ENCODE data around the gene TRABD. TPM values are rescaled to one million over a fixed set of nuclear protein-coding genes. Genes with fewer than 3 reads are reported as not detected.

Gene TRABD
- polyA plus RNA-seq, 1 of the 3 experiments (the other 2 are of a cell fraction): 50.6 TPM

DNA sequence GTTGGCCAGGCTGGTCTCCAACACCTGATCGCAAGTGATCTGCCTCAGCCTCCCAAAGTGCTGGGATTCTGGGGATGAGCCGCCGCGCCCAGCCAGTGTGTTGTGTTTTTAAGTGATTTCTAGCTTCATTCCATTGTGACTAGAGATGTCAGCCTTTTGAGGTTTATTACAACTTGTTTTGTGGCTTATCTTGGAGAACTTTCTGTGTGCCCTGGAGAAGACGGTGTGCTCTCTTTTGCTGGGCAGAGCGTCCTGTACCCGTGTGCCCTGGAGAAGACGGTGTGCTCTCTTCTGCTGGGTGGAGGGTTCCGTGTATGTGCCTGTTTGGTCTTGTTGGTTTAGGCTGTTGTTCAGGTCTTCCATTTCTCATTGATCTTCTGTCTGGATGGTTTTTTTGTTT is 27.6 kb downstream of the TRABD start:
- H3K4me2 ChIP-seq: no peak overlapping the region
- H4K20me1 ChIP-seq (ENCODE audit: insufficient read depth): peaks cover 21% of the 10 kb centered on the region; the same call in 1 of the 2 replicates
- DNase-seq: no peak
- no peaks in the 10 kb centered on the region for H3K9me2 ChIP-seq
- ChIA-PET POLR2A (no interaction called here), CTCF (interaction anchor here (0.7 to 1.7 kb wide), 3 partner anchors 8 to 131 kb away, joined by 4 read pairs; no protein-coding TSS in a partner anchor)
- H3K79me2 ChIP-seq (ENCODE audit: insufficient read depth): peaks cover 32% of the 10 kb centered on the region
- WGBS (ENCODE audit: low lambda C conversion rate): 99% methylated on average over 9 of the region's 9 CpGs
- no peaks in the 10 kb centered on the region for H3K27me3 ChIP-seq (ENCODE audit: insufficient read depth)
- H3K9me3 ChIP-seq: no peaks in the 10 kb centered on the region
- no peak overlapping the region for H3K27ac ChIP-seq (ENCODE audit: low read depth in 2 of 2, low read length in 1 of 2)
- H3K36me3 ChIP-seq (replicated peaks in 1 of 2; ENCODE audit: control insufficient read depth in 1 of 2, insufficient read depth in 2 of 2, low read length in 1 of 2): peaks cover 37 to 60% of the 10 kb centered on the region in 2 experiments
- peaks cover 0 to 16% of the 10 kb centered on the region in 2 experiments; a peak in 1 of 4 replicates for H3K4me1 ChIP-seq (ENCODE audit: control insufficient read depth in 1 of 2, insufficient read depth in 2 of 2, low read depth in 1 of 2, low read length in 1 of 2)
- H2AFZ ChIP-seq (ENCODE audit: low read depth): no peak overlapping the region
- no peak for TF ChIP-seq RFX5 (IDR thresholded peaks at IDR 0.05; ENCODE audit: low read length)
- TF ChIP-seq TEAD4 (IDR thresholded peaks at IDR 0.05; ENCODE audit: borderline replicate concordance, insufficient read depth): no peak
- TF ChIP-seq, protein P1, sequence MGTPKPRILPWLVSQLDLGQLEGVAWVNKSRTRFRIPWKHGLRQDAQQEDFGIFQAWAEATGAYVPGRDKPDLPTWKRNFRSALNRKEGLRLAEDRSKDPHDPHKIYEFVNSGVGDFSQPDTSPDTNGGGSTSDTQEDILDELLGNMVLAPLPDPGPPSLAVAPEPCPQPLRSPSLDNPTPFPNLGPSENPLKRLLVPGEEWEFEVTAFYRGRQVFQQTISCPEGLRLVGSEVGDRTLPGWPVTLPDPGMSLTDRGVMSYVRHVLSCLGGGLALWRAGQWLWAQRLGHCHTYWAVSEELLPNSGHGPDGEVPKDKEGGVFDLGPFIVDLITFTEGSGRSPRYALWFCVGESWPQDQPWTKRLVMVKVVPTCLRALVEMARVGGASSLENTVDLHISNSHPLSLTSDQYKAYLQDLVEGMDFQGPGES (IDR thresholded peaks at IDR 0.05; ENCODE audit: low read depth, low read length): no peak
- no peak for TF ChIP-seq EP300 (IDR thresholded peaks at IDR 0.05; ENCODE audit: borderline replicate concordance in 1 of 2, low read depth in 1 of 2, low read length in 1 of 2)
- TF ChIP-seq MXI1 (IDR thresholded peaks at IDR 0.05; ENCODE audit: low read depth, low read length): no peak
- TF ChIP-seq FOXM1 (IDR thresholded peaks at IDR 0.05; ENCODE audit: low read depth): no peak
- no peak for TF ChIP-seq YY1 (IDR thresholded peaks at IDR 0.05; ENCODE audit: low read depth)
- no peak for TF ChIP-seq GABPA (IDR thresholded peaks at IDR 0.05; ENCODE audit: low read depth)
- TF ChIP-seq FOXJ3 (CRISPR knock-in tag; IDR thresholded peaks at IDR 0.05): no peak
- no peak overlapping the region for H3K4me3 ChIP-seq (ENCODE audit: low read depth in 2 of 2, low read length in 1 of 2)
- H3F3A ChIP-seq (replicated peaks; ENCODE audit: insufficient read depth): peaks cover 10% of the 10 kb centered on the region
- H3K9ac ChIP-seq: no peak overlapping the region

GRCh38 chr22:50215297-50216054 is 29.8 kb downstream of the TRABD start:
- H3K79me2 ChIP-seq (ENCODE audit: insufficient read depth): peaks cover 26% of the 10 kb centered on the region
- H3K4me1 ChIP-seq (ENCODE audit: control insufficient read depth in 1 of 2, insufficient read depth in 2 of 2, low read depth in 1 of 2, low read length in 1 of 2): peaks cover 0 to 22% of the 10 kb centered on the region in 2 experiments; a peak in 1 of 4 replicates
- TF ChIP-seq EP300 (IDR thresholded peaks at IDR 0.05; ENCODE audit: borderline replicate concordance in 1 of 2, low read depth in 1 of 2, low read length in 1 of 2) (no peak), RAD21 (IDR thresholded peaks at IDR 0.05; ENCODE audit: low read length) (no peak), MEF2A (IDR thresholded peaks at IDR 0.05; ENCODE audit: borderline replicate concordance, low read depth) (no peak), SMC3 (IDR thresholded peaks at IDR 0.05; ENCODE audit: low read depth, low read length) (no peak), NFIC (IDR thresholded peaks at IDR 0.05; ENCODE audit: borderline replicate concordance) (no peak), FOSL2 (IDR thresholded peaks at IDR 0.05; ENCODE audit: borderline replicate concordance, low read depth) (no peak), ZBTB33 (IDR thresholded peaks at IDR 0.05; ENCODE audit: borderline replicate concordance, low read depth) (no peak), JUND (IDR thresholded peaks at IDR 0.05) (no peak), YY1 (IDR thresholded peaks at IDR 0.05; ENCODE audit: low read depth) (no peak), ELF1 (IDR thresholded peaks at IDR 0.05) (no peak), GATA2 (CRISPR knock-in tag; IDR thresholded peaks at IDR 0.05) (no peak), FOXJ3 (CRISPR knock-in tag; IDR thresholded peaks at IDR 0.05) (no peak), GABPA (IDR thresholded peaks at IDR 0.05; ENCODE audit: low read depth) (no peak), RFX5 (IDR thresholded peaks at IDR 0.05; ENCODE audit: low read length) (no peak), RCOR1 (IDR thresholded peaks at IDR 0.05; ENCODE audit: low read length) (no peak), CHD2 (IDR thresholded peaks at IDR 0.05; ENCODE audit: low read length, partially characterized antibody) (no peak)
- TF ChIP-seq, protein P2, sequence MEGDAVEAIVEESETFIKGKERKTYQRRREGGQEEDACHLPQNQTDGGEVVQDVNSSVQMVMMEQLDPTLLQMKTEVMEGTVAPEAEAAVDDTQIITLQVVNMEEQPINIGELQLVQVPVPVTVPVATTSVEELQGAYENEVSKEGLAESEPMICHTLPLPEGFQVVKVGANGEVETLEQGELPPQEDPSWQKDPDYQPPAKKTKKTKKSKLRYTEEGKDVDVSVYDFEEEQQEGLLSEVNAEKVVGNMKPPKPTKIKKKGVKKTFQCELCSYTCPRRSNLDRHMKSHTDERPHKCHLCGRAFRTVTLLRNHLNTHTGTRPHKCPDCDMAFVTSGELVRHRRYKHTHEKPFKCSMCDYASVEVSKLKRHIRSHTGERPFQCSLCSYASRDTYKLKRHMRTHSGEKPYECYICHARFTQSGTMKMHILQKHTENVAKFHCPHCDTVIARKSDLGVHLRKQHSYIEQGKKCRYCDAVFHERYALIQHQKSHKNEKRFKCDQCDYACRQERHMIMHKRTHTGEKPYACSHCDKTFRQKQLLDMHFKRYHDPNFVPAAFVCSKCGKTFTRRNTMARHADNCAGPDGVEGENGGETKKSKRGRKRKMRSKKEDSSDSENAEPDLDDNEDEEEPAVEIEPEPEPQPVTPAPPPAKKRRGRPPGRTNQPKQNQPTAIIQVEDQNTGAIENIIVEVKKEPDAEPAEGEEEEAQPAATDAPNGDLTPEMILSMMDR (IDR thresholded peaks at IDR 0.05): no peak
- no peaks in the 10 kb centered on the region for H3K9me3 ChIP-seq
- WGBS (ENCODE audit: low lambda C conversion rate): 86% methylated on average over 12 of the region's 17 CpGs
- H4K20me1 ChIP-seq (ENCODE audit: insufficient read depth): peaks cover 20% of the 10 kb centered on the region; the same call in 1 of the 2 replicates
- H3K4me2 ChIP-seq: no peak overlapping the region
- no peaks in the 10 kb centered on the region for H3K27me3 ChIP-seq (ENCODE audit: insufficient read depth)
- ChIA-PET CTCF (interaction anchor here (1.1 to 1.8 kb wide), 4 partner anchors 9 to 68 kb away, joined by 3 to 10 read pairs (median 6); no protein-coding TSS in a partner anchor), POLR2A (no interaction called here)
- peak overlapping the region in 1 of 2 experiments; percentile 12; a peak in 1 of 4 replicates for H3K27ac ChIP-seq (ENCODE audit: low read depth in 2 of 2, low read length in 1 of 2)
- H3K36me3 ChIP-seq (replicated peaks in 1 of 2; ENCODE audit: control insufficient read depth in 1 of 2, insufficient read depth in 2 of 2, low read length in 1 of 2): peaks cover 40 to 63% of the 10 kb centered on the region in 2 experiments
- no peak overlapping the region for H3K4me3 ChIP-seq (ENCODE audit: low read depth in 2 of 2, low read length in 1 of 2)
- H2AFZ ChIP-seq (ENCODE audit: low read depth): no peak overlapping the region
- H3K9me2 ChIP-seq: no peaks in the 10 kb centered on the region
- peaks cover 10% of the 10 kb centered on the region for H3F3A ChIP-seq (replicated peaks; ENCODE audit: insufficient read depth)
- DNase-seq: no peak
- H3K9ac ChIP-seq: no peak overlapping the region

All from SK-N-SH (cell line).